NOMO-1 treated with DMSO at 0.1 percent for 48 hours (cell line): ENCODE data around the gene NTN4.
"Not testable (repeated sequence)": the region's sequence is repeated elsewhere in the genome, so short reads cannot be mapped to it uniquely, and the experiment has no call there.

Experiments
- DNase-seq: peaks from one replicate; lab custom pipeline; 2025; ENCODE audit not compliant: unreplicated experiment; lab: John Stamatoyannopoulos, UW

Gene NTN4

DNA sequence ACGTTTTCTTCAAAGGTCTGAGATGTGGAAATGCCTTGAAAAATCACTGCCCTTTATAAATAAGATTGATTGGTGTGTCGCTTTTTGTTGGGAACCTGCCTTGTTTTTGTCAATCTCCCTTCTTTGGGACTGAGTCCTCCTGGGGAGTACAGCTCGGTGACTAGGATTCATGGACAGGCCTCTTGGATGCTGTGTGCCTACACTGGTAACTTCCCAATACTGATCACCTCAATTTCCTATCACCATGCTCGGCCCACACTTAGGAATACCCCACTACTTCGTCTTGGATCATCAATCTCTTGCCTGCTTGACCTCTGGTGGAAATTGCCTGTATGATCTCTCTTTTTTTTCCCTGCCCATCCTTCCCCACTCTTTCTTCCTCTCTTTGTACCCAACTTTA, 34.2 kb downstream of the NTN4 start:
- no peak for DNase-seq

GRCh38 chr12:95755261-95755865, 35.2 kb downstream of the NTN4 start:
- DNase-seq: no peak

GRCh38 chr12:95746062-95746461, 44.5 kb downstream of the NTN4 start:
- not testable (repeated sequence) for DNase-seq

DNA sequence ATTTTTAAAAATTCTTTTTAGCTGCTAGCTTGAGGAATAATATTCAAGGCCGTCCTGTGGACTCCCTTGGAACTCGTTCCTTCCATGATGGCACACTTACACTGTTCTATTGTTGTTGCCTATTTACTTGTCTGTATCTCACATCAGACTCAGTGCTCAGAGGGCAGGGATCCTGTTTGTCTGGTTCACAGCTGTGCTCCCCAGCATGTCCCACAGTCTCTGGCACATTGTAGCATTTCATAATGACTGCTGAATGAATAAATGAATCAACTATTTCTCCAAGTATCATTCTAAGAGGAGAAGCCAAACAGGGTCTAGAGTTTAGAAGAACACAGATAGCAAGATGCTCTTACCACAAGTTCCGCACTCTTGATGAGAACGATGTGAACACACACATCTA, 48.0 kb downstream of the NTN4 start:
- DNase-seq: no peak

- no peak for DNase-seq
Measured at GRCh38 chr12:95741635-95742034, 48.9 kb downstream of the NTN4 start.

GRCh38 chr12:95740751-95741150, 49.8 kb downstream of the NTN4 start:
- no peak for DNase-seq

DNA sequence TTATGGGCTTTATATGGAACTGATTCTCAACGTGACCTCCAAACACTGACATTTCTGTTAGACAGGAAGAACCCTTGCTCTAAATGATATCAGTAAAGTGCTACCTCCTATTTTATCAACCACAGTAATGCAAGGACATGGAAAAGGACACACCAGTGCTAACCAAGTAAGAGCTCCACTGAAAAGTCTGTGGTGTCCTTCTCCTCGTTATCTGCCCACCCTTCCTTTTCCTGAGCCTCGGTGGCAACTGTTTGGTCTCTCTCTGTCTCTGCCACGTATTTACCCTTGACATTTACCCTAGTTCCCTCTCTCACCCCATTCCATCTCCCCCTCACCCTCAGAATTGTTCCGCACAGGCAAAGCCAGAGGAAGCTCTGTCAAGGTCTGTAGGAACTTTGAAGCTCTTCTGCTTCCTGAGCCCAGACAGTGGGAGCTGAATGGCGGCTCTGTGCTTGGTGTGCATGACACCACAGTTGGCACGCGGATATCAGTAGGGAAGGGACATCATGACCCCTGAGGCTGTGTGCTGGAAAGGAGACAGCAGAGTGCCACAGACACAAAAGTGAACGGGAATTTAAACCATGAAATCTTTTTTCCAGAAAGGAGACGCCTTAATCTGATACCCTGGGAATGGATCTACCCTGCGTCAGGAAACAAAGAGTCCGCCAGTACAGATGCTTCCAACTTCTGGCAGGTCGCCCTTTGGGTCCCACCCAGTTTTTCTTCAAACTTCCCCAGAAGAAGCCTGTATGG, 50.8 kb downstream of the NTN4 start:
- no peak for DNase-seq

GRCh38 chr12:95738024-95738611, 52.4 kb downstream of the NTN4 start:
- no peak for DNase-seq

DNA sequence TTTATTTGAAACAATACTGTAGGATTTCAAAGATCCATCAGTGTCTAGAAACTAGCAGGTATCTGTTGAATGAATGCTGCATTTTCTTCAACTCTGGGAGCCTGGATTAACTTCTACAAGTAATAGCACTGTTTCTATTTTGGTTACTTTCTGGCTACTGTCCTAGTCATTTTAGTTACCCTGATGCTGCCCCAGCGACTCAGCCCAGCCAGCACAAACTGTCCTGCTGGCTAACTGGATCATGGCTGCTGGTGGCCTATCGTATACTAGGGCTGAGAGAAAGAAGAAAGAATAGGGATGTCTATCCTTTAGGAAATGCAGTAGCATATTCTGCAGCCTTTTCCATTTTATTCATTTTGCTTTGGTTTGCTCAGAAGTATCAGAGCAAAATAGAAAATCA, 53.9 kb downstream of the NTN4 start:
- peak; percentile 1 for DNase-seq

- not testable (repeated sequence) for DNase-seq
Measured at GRCh38 chr12:95735728-95736127, 54.8 kb downstream of the NTN4 start.

- no peak for DNase-seq
Measured at GRCh38 chr12:95733141-95733825, 57.3 kb downstream of the NTN4 start.

GRCh38 chr12:95731519-95731958, 59.0 kb downstream of the NTN4 start:
- DNase-seq: peak; percentile 55

- no peak for DNase-seq
Measured at GRCh38 chr12:95730457-95730856, 60.1 kb downstream of the NTN4 start.

GRCh38 chr12:95726903-95727302, 63.7 kb downstream of the NTN4 start:
- no peak for DNase-seq

GRCh38 chr12:95724767-95725166, 65.8 kb downstream of the NTN4 start:
- no peak for DNase-seq

- peak; percentile 14 for DNase-seq
Measured at GRCh38 chr12:95723693-95724384, 66.7 kb downstream of the NTN4 start.

GRCh38 chr12:95721320-95721719, 69.2 kb downstream of the NTN4 start:
- no peak for DNase-seq

DNA sequence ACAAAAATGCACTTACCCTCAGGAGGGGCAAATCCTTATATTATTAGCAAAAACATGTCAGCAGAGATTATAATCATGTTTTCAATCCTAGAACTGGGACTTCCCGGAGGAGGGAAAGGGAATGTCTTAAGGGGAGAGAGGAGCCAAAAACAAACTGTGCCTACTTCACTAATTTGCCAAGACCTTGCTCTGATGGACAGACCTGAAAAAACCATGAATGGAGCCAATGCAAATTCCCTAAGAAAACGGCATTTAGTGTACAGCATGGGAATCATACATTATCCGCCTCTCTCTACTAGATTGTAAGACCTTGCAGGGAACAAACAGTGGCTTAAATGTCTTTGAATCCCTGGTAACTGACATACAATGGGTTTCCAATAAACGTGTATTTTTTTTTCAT, 70.4 kb downstream of the NTN4 start:
- no peak for DNase-seq

- DNase-seq: no peak
Measured at GRCh38 chr12:95718772-95719171, 71.8 kb downstream of the NTN4 start.

DNA sequence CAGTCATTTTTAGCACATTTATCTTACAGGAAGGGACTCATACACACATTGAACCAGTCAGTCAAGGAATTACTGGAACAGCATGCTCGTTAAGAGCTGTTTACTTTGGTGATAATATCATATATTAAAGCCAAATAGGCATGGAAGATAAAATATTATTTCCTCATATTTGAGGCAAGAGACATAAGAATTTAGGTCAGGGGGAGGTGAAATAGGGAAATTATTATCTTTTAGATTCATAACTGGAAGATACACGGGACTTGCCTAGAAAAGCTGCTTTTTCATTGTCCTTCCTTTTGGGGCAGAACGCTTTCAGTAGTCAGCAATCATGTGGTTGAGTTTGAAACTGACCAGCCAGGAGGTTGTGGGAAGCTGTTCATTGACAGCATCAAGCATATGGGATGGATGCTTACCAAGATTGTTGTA, 72.5 kb downstream of the NTN4 start:
- DNase-seq: no peak

- DNase-seq: no peak
Measured at GRCh38 chr12:95717316-95717928, 73.1 kb downstream of the NTN4 start.
